ENCODE results near the gene PLEKHM3. TPM values are rescaled to one million over a fixed set of nuclear protein-coding genes. Genes with fewer than 3 reads are reported as not detected.
A peak's percentile ranks its signal among the peaks of the same experiment; 100 is the strongest.

Gene PLEKHM3
- total and polyA plus RNA-seq, 2 of the 13 experiments (the other 11 are each of a cell fraction or from before 2014, with no cell fraction given): 4.5 to 4.7 TPM

GRCh38 chr2:208025037-208025813 lies at the start of gene PLEKHM3 (continued):
- TF ChIP-seq ZNF343 (CRISPR knock-in tag; IDR thresholded peaks at IDR 0.05): peak; percentile 98
- peak; percentile 83 for TF ChIP-seq PATZ1 (CRISPR knock-in tag; IDR thresholded peaks at IDR 0.05)
- peak; percentile 96 for TF ChIP-seq ZNF552 (CRISPR knock-in tag; IDR thresholded peaks at IDR 0.05; ENCODE audit: borderline replicate concordance)
- TF ChIP-seq CCDC6 (CRISPR knock-in tag; IDR thresholded peaks at IDR 0.05): peak; percentile 99
- TF ChIP-seq GMEB2 (CRISPR knock-in tag; IDR thresholded peaks at IDR 0.05; ENCODE audit: low read depth): peak; percentile 75; the same call in 1 of the 2 replicates
- TF ChIP-seq THAP9 (CRISPR knock-in tag; IDR thresholded peaks at IDR 0.05; ENCODE audit: borderline replicate concordance): peak; percentile 95
- TF ChIP-seq MATR3 (CRISPR knock-in tag; IDR thresholded peaks at IDR 0.05): no peak
- TF ChIP-seq BORCS8-MEF2B (CRISPR knock-in tag; IDR thresholded peaks at IDR 0.05): peak; percentile 98
- peak; percentile 91 for TF ChIP-seq ZNF616 (CRISPR knock-in tag; IDR thresholded peaks at IDR 0.05; ENCODE audit: low read depth)
- peak; percentile 86; the same call in 1 of the 2 replicates for TF ChIP-seq MTF1 (CRISPR knock-in tag; IDR thresholded peaks at IDR 0.05)

Measured in HepG2 (cell line).